ENCODE data around the gene SEC14L1. TPM values are rescaled to one million over a fixed set of nuclear protein-coding genes. Genes with fewer than 3 reads are reported as not detected.
A peak's percentile ranks its signal among the peaks of the same experiment; 100 is the strongest.

The SEC14L1 gene
- total RNA-seq, 2 donors from 2014 or later, result 31.0 to 38.8 TPM

DNA sequence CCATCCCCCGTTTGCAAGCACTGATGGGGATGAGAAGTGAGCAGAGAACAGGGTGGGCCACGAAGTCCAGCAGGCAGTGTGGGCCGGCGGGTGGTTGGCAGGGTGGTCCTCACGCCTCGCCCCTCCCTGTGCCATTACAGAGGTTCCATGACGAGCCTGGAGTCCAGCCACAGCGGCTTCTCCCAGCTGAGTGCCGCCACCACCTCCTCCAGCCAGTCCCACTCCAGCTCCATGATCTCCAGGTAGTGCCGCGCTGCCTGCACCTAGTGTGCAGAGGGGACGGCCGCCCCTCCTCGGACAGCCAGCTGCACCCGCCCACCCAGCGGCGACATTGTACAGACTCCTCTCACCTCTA lies 73.0 kb downstream of the SEC14L1 start:
- Histone ChIP-seq H3K9ac (ENCODE audit: low read depth in 2 of 2, low read length in 2 of 2) (no peak overlapping the region), H3K27ac (no peak overlapping the region), H3K4me3 (no peak overlapping the region), H3K27me3 (no peaks in the 10 kb centered on the region), H3K9me3 (no peaks in the 10 kb centered on the region), H3K4me1 (no peaks in the 10 kb centered on the region), H3K36me3 (peaks cover 24% of the 10 kb centered on the region)
- no peak for DNase-seq
- TF ChIP-seq, protein P1, sequence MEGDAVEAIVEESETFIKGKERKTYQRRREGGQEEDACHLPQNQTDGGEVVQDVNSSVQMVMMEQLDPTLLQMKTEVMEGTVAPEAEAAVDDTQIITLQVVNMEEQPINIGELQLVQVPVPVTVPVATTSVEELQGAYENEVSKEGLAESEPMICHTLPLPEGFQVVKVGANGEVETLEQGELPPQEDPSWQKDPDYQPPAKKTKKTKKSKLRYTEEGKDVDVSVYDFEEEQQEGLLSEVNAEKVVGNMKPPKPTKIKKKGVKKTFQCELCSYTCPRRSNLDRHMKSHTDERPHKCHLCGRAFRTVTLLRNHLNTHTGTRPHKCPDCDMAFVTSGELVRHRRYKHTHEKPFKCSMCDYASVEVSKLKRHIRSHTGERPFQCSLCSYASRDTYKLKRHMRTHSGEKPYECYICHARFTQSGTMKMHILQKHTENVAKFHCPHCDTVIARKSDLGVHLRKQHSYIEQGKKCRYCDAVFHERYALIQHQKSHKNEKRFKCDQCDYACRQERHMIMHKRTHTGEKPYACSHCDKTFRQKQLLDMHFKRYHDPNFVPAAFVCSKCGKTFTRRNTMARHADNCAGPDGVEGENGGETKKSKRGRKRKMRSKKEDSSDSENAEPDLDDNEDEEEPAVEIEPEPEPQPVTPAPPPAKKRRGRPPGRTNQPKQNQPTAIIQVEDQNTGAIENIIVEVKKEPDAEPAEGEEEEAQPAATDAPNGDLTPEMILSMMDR (IDR thresholded peaks at IDR 0.05), result no peak
- intact Hi-C loops (cut with DNase I), result no loop called here

DNA sequence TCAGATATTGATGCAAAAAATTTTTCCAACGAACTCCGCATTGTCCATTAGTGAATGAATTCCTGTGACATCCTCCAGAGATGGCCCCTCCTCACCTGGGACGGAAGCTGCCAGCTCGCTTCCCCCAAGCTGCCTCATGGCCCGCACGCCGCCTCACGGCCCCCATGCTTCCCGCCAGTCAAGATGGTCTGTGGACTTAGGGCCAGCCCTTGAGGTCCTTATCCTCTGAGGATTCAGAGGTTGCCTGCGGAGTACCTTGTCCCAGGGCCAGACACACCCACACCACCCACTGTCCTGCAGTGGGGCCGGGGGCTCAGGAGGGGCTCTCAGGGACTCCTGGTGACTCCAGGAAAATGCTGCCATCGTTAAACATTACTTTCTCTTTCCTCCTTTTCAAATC lies 73.6 kb downstream of the SEC14L1 start:
- H3K36me3 ChIP-seq, result peaks cover 24% of the 10 kb centered on the region
- no peak overlapping the region for H3K4me3 ChIP-seq
- H3K9ac ChIP-seq (ENCODE audit: low read depth in 2 of 2, low read length in 2 of 2), result no peak overlapping the region
- H3K4me1 ChIP-seq, result no peaks in the 10 kb centered on the region
- intact Hi-C loops (cut with DNase I), result no loop called here
- H3K27me3 ChIP-seq, result no peaks in the 10 kb centered on the region
- TF ChIP-seq, protein P1 (IDR thresholded peaks at IDR 0.05), result no peak
- no peak overlapping the region for H3K27ac ChIP-seq
- no peak for DNase-seq
- H3K9me3 ChIP-seq, result no peaks in the 10 kb centered on the region

DNA sequence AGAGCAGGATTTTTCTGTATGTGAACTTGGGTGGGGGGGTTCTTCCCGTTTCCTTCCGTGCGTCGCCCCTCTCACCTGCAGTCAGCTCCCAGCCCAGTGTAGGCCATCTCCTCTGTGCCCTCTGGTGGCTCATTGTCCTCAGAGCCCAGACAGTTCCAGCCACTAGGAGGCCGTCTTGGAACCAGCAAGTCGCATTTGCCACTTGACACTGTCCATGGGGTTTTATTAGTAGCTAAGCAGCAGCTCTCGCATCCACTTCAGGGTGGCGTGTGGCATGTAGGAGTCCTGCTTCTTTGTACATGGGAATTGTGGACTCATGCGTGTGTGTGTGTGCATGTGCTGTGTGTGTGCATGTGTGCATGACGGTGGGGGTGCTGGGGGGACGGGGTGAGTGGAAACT lies 74.0 kb downstream of the SEC14L1 start:
- DNase-seq, result peak; percentile 51
- H3K4me1 ChIP-seq, result no peaks in the 10 kb centered on the region
- H3K36me3 ChIP-seq, result peaks cover 24% of the 10 kb centered on the region
- H3K27ac ChIP-seq, result no peak overlapping the region
- intact Hi-C loops (cut with DNase I), result no loop called here
- H3K27me3 ChIP-seq, result no peaks in the 10 kb centered on the region
- H3K4me3 ChIP-seq, result no peak overlapping the region
- TF ChIP-seq, protein P1 (IDR thresholded peaks at IDR 0.05), result peak; percentile 31
- no peaks in the 10 kb centered on the region for H3K9me3 ChIP-seq
- H3K9ac ChIP-seq (ENCODE audit: low read depth in 2 of 2, low read length in 2 of 2), result no peak overlapping the region

DNA sequence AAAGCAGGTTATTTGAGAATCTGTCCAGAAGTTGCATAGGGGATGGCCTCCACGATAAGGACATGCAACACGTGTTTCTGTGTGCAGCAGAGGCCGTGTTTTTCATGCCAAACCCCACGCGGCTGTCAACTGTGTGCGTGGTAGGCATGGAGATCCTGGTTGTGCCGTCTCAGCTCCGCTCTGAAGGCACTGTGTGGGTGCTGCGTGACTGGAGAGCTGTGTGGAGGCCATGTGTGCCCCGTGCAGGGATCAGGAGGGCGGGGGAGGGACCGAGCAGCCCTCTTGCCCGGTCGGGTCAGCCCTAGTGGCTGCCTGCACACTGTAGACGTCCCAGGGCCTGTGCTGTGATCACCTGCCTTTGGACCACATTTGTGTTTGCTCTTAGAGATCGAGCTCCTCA lies 74.5 kb downstream of the SEC14L1 start:
- Histone ChIP-seq H3K27me3 (no peaks in the 10 kb centered on the region), H3K36me3 (peaks cover 19% of the 10 kb centered on the region), H3K27ac (no peak overlapping the region), H3K4me3 (no peak overlapping the region), H3K4me1 (no peaks in the 10 kb centered on the region), H3K9me3 (no peaks in the 10 kb centered on the region), H3K9ac (ENCODE audit: low read depth in 2 of 2, low read length in 2 of 2) (no peak overlapping the region)
- TF ChIP-seq, protein P1 (IDR thresholded peaks at IDR 0.05), result no peak
- intact Hi-C loops (cut with DNase I), result no loop called here
- DNase-seq, result no peak

DNA sequence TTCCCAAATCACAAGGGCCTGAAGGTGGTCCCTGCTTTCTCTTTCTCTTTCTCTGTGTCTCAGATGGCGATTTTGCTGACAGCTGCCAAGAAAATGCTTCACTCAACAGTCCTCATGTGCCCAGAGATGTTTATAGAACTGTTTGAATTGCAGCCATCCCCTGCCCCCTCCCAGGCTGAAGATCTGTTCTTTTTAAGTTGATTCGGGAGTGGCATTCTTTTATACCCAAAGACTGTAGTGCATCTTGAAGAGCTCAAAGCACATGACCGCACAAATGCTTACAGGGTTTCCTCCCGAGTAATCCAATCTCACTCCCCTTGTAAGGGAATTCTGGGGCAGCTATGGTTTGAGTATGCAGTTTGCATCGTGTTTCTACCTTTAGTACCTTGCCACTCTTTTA lies 75.7 kb downstream of the SEC14L1 start:
- Histone ChIP-seq H3K9ac (ENCODE audit: low read depth in 2 of 2, low read length in 2 of 2) (no peak overlapping the region), H3K36me3 (peaks cover 15% of the 10 kb centered on the region), H3K4me1 (no peaks in the 10 kb centered on the region), H3K27ac (no peak overlapping the region), H3K4me3 (no peak overlapping the region), H3K9me3 (no peaks in the 10 kb centered on the region), H3K27me3 (no peaks in the 10 kb centered on the region)
- TF ChIP-seq, protein P1 (IDR thresholded peaks at IDR 0.05), result no peak
- DNase-seq, result no peak
- intact Hi-C loops (cut with DNase I), result no loop called here

DNA sequence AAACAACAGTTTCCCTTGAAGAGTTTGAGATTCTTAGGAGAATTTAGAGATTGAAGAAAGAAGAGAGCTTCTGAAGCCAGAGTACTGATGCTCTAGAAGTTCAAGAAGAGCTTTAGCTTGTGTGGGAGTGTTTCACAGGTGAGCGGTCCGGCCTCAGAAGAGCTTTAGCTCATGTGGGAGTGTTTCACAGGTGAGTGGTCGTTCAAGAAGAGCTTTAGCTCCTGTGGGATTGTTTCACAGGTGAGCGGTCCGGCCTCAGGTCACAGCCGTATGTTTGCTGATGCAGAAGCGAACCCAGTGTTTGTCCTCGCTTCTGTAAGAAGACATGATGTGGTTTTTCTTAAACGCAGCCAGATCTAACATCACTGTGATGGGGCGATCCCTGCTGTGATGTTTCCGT lies 76.4 kb downstream of the SEC14L1 start:
- H3K9me3 ChIP-seq, result no peaks in the 10 kb centered on the region
- H3K4me3 ChIP-seq, result no peak overlapping the region
- TF ChIP-seq, protein P1 (IDR thresholded peaks at IDR 0.05), result no peak
- H3K27ac ChIP-seq, result no peak overlapping the region
- no peaks in the 10 kb centered on the region for H3K27me3 ChIP-seq
- intact Hi-C loops (cut with DNase I), result no loop called here
- H3K9ac ChIP-seq (ENCODE audit: low read depth in 2 of 2, low read length in 2 of 2), result no peak overlapping the region
- H3K4me1 ChIP-seq, result no peaks in the 10 kb centered on the region
- peaks cover 15% of the 10 kb centered on the region for H3K36me3 ChIP-seq
- DNase-seq, result no peak

Data from colonic mucosa (tissue), 4 donors.